T47D (cell line): ENCODE data around the gene THSD7B.
"Not testable (repeated sequence)": the region's sequence is repeated elsewhere in the genome, so short reads cannot be mapped to it uniquely, and the experiment has no call there.

Experiments used
- DNase-seq, 2 experiments: peaks; one replicate each; pipeline versions ENCODE4 v3.0.0 to v3.0.0-alpha.2; 2011 to 2012; ENCODE audit warnings: low read depth in 1 of 2, low spot score in 1 of 2
- JUND ChIP-seq: IDR thresholded peaks from 2 replicates; pipeline ENCODE4 v1.6.1; 2012; ENCODE audit warnings: low read depth
- in situ Hi-C: cut with HindIII; loops from 2 replicates; pipeline ENCODE4 v1.10.0; 2016; ENCODE audit warnings: low sequenced_read_pairs, low pct_unique_long_range_greater_than_20kb

The THSD7B gene

DNA sequence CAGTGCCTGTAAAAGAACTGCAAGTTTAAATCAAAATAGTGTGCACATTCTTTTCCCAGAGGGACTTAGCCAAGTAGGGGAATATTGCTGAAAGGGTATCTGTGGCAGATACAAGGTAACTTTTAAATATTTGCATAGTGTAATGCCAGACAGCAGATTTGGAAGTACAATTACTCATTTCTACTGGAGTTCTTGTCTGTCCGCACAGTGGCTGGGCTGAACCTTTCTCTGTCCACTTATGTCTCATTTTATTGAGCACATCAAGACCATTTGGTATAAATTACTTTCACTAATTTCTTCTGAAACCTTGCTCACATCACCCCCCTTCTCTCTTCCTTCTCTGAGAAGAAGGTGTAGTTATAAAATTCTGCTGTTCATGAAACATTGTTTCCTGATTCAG, 271.3 kb downstream of the THSD7B start:
- in situ Hi-C loops, result no loop called here
- TF ChIP-seq JUND, result no peak
- DNase-seq, result no peak

DNA sequence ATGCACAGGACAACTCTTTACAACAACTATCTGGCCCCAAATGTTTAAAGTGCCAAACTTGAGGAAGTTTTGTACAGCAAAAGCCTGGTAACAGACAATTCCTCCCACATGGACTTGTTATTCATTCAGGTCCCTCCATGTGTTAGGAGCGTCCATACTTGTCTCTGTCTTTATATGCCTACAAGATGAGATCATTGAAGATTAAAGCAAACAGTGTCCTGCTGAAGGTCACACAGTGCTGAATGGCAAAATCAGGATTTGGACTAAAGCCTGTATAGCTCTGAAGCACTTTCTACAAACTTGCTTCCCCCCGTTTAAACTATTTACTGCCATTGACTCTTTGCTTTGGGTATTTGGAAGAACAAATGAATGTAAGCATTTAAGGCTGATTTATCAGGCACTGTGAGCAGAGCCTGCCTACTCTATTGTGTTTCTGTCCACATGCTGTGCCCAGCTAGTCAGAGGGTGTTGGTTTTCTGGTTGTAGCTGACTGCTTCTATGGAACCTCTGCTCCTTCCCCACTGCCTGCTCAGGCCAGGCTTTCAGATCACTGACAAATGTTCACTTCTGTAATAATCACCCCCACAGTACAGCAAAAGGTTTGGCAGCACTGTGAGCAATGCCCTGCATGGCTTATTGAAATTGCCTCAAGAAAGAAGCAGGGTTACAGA, 274.3 kb downstream of the THSD7B start:
- no peak for TF ChIP-seq JUND
- DNase-seq, result no peak
- in situ Hi-C loops, result no loop called here

DNA sequence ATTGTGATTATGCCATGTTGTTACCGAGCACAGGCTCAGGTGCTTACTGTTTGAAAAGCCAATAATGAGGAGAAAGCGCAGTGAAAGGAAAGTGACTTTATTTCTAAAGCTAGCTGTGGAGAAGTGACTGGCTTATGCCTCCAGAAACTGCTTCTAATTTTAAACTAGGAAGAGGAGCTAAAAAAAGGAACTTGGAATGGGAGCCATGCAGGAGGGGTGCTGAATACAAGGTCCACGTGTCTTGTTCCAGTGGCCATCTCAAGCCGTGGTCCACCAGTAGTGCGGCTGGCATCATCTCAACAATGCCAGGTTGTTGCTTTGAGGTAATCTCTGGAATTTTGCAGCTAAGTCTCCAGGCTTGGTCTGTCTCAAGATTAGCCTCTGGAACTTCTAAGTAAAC, 282.0 kb downstream of the THSD7B start:
- in situ Hi-C loops, result no loop called here
- TF ChIP-seq JUND, result no peak
- DNase-seq, result no peak

DNA sequence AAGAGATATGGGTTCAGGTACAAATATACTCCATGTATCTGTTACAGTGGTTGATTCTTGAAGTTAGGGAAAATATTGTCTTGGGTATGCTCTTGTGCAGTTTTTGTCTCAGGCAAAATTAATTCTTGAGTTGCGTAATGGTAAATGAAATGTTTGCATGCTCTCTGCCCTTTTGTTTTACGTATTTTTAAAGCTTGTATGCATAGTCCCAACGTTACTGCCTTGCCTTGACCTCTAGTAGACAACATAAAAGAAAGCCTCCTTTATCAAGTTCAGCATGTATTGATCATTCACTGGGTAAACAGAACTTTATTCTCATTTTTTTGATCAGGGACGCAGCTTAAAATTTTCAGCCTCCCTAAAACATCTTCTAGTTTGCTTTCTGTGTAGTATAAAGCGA, 283.1 kb downstream of the THSD7B start:
- in situ Hi-C loops, result no loop called here
- no peak for TF ChIP-seq JUND
- no peak for DNase-seq

- DNase-seq, result no peak
- TF ChIP-seq JUND, result no peak
- in situ Hi-C loops, result no loop called here
Measured at GRCh38 chr2:137049518-137049917, 284.2 kb downstream of the THSD7B start.

DNA sequence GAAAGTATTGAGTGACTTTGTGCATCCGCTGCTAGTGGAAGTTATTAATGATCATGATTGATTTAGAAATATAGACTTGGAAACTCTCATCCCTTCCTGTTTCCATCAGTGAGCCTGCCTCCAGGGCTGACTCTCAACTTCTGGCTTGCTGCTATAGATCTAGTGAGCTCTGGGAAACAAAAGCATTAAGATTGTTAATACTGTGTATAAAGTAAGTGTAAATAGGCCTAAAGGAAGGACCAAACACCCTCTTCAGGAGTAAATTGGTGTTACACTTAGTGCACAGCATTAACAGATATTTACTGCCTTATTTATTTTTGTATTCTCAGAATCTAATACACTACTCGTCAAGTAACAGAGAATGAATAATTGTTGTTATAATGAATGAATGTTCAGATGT, 285.6 kb downstream of the THSD7B start:
- in situ Hi-C loops, result no loop called here
- no peak for TF ChIP-seq JUND
- peak in 1 of 2 experiments; percentile 25 for DNase-seq

DNA sequence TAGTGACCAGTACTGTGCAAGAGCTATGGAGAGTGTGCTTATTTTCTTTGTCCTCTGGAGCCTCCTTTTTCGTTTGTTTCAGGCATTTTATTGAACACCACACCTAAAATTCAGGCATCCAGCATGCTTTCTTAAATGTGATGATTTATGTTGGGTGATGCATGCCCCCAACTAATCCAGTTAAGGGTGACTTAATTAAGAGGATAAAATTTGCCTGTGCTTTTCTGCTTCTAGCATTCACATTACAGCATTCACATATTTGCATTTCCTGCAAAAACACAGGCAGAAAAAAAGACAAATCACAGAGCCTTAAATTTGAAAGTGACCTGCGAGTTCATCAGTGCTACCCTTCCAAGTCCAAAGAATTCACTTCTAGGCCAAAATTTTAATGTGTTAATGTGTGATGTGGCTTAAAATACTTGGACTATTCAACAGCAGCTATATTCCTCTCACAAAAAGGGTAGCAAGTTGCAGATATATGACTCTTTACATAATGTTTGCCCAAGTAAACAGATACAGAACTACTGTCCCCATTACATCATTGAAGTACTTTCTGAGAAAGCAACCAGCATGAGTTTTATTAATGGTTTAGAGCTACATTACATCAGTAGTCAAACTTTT, 286.5 kb downstream of the THSD7B start:
- DNase-seq, result no peak
- no peak for TF ChIP-seq JUND

DNA sequence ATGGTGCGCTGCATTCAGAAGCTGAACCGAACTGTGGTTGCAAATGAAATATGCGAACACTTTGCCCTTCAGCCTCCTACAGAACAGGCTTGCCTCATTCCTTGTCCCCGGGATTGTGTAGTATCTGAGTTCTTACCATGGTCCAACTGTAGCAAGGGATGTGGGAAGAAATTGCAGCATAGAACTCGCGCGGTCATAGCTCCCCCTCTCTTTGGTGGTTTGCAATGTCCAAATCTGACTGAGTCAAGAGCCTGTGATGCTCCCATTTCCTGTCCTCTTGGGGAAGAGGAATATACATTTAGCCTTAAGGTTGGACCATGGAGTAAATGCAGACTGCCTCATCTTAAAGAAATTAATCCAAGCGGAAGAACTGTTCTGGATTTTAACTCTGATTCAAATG, 291.4 kb downstream of the THSD7B start:
- no peak for TF ChIP-seq JUND
- in situ Hi-C loops, result no loop called here
- no peak for DNase-seq

More for the DNA sequence above, 286.5 kb downstream of the THSD7B start:
- in situ Hi-C loops, result no loop called here

- DNase-seq, in situ Hi-C loops: not testable (repeated sequence)
Measured at GRCh38 chr2:137076111-137076765, 310.9 kb downstream of the THSD7B start.

GRCh38 chr2:137091704-137092103, 326.4 kb downstream of the THSD7B start:
- TF ChIP-seq JUND, result no peak
- in situ Hi-C loops, result no loop called here
- no peak for DNase-seq

DNA sequence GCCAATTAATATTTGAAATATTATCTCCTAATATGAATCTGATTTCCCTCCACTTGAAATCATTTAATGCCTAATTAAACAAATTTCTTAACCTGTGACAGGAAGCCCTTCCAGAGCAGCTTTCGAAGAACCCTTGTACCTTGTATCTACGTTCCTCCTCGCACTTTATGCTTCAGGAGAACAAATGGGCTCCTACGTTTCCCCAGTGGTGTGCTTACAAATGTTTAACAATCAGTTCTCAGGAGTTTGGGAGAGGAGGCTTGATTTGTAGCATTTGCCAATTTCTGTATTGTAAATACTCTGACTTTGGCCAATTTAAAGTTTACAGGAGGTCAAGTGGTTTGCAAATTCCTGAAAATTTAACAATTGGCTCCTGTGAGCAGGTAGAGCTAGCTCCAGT, 327.8 kb downstream of the THSD7B start:
- DNase-seq, result no peak
- TF ChIP-seq JUND, result no peak
- in situ Hi-C loops, result no loop called here

GRCh38 chr2:137096187-137096586, 330.8 kb downstream of the THSD7B start:
- in situ Hi-C loops, result no loop called here
- DNase-seq, result no peak
- no peak for TF ChIP-seq JUND

DNA sequence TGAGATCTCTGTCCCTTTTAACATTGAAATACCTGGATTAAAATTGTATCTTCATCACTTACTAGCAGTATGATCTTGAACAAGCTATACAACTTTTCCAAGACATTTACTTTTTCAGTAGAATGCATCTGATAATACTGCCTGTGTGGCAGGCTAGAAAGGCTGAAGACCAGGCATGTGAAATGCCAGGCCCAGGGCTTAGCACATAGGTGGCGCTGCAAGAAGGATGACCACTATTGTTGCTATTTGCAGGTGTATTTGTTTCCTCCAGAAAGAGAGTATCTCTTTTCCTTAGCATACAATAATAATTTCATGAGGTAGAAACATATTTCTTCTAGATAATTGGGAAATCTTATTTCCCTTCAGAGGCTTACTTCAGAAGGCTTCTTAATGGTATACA, 331.3 kb downstream of the THSD7B start:
- TF ChIP-seq JUND, result no peak
- DNase-seq, result no peak
- in situ Hi-C loops, result no loop called here

GRCh38 chr2:137101814-137102213, 336.5 kb downstream of the THSD7B start:
- in situ Hi-C loops, DNase-seq: not testable (repeated sequence)
